Measurements from ENCODE around the gene MS4A12. TPM values are rescaled to one million over a fixed set of nuclear protein-coding genes. Genes with fewer than 3 reads are reported as not detected.
A peak's percentile ranks its signal among the peaks of the same experiment; 100 is the strongest.
"Not testable (repeated sequence)": the region's sequence is repeated elsewhere in the genome, so short reads cannot be mapped to it uniquely, and the experiment has no call there.

Gene MS4A12
- not detected for polyA plus RNA-seq (2012; ENCODE audit: low read depth, missing spikeins)

GRCh38 chr11:60492488-60493009 is at the start of gene MS4A12:
Gene MS4A12, plus strand, starts transcription at chr11:60492778. Its CDS starts 4,541 bp downstream, at chr11:60497319.
- no peak for TF ChIP-seq POLR2AphosphoS5 (IDR thresholded peaks at IDR 0.05; ENCODE audit: low read depth, low read length)
- no peak for TF ChIP-seq PAX5 (IDR thresholded peaks at IDR 0.05; ENCODE audit: insufficient read depth, low read length, severe bottlenecking)
- no peak for TF ChIP-seq TAF1 (IDR thresholded peaks at IDR 0.05; ENCODE audit: low read depth, low read length)
- no peak for TF ChIP-seq POU2F2 (IDR thresholded peaks at IDR 0.05; ENCODE audit: low read depth, low read length)
- TF ChIP-seq POLR2A (IDR thresholded peaks at IDR 0.05; ENCODE audit: low read depth, low read length): no peak
- no peak for TF ChIP-seq SPI1 (IDR thresholded peaks at IDR 0.05; ENCODE audit: low read depth, low read length)
- FAIRE-seq: no peak

GRCh38 chr11:60447070-60447469 is 45.5 kb upstream of the MS4A12 start:
- FAIRE-seq: peak; percentile 95
- TF ChIP-seq SPI1 (IDR thresholded peaks at IDR 0.05; ENCODE audit: low read depth, low read length) (no peak), POU2F2 (IDR thresholded peaks at IDR 0.05; ENCODE audit: low read depth, low read length) (no peak), POLR2AphosphoS5 (IDR thresholded peaks at IDR 0.05; ENCODE audit: low read depth, low read length) (no peak), PAX5 (IDR thresholded peaks at IDR 0.05; ENCODE audit: insufficient read depth, low read length, severe bottlenecking) (no peak), TAF1 (IDR thresholded peaks at IDR 0.05; ENCODE audit: low read depth, low read length) (no peak), POLR2A (IDR thresholded peaks at IDR 0.05; ENCODE audit: low read depth, low read length) (no peak)
- DNase-seq (ENCODE audit: insufficient read length, low spot score): no peak

More at GRCh38 chr11:60492488-60493009, at the start of gene MS4A12:
- DNase-seq (ENCODE audit: insufficient read length, low spot score): no peak

GRCh38 chr11:60447846-60448245 is 44.7 kb upstream of the MS4A12 start:
- TF ChIP-seq PAX5 (IDR thresholded peaks at IDR 0.05; ENCODE audit: insufficient read depth, low read length, severe bottlenecking) (no peak), POLR2A (IDR thresholded peaks at IDR 0.05; ENCODE audit: low read depth, low read length) (no peak), POU2F2 (IDR thresholded peaks at IDR 0.05; ENCODE audit: low read depth, low read length) (no peak), POLR2AphosphoS5 (IDR thresholded peaks at IDR 0.05; ENCODE audit: low read depth, low read length) (no peak), SPI1 (IDR thresholded peaks at IDR 0.05; ENCODE audit: low read depth, low read length) (no peak), TAF1 (IDR thresholded peaks at IDR 0.05; ENCODE audit: low read depth, low read length) (no peak)
- DNase-seq (ENCODE audit: insufficient read length, low spot score) (no peak), FAIRE-seq (peak; percentile 58)

GRCh38 chr11:60451185-60451584 is 41.4 kb upstream of the MS4A12 start:
- not testable (repeated sequence) for DNase-seq (ENCODE audit: insufficient read length, low spot score); FAIRE-seq

GRCh38 chr11:60454212-60454611 is 38.4 kb upstream of the MS4A12 start:
- TF ChIP-seq PAX5 (IDR thresholded peaks at IDR 0.05; ENCODE audit: insufficient read depth, low read length, severe bottlenecking) (no peak), POU2F2 (IDR thresholded peaks at IDR 0.05; ENCODE audit: low read depth, low read length) (no peak), SPI1 (IDR thresholded peaks at IDR 0.05; ENCODE audit: low read depth, low read length) (no peak), TAF1 (IDR thresholded peaks at IDR 0.05; ENCODE audit: low read depth, low read length) (no peak), POLR2A (IDR thresholded peaks at IDR 0.05; ENCODE audit: low read depth, low read length) (no peak), POLR2AphosphoS5 (IDR thresholded peaks at IDR 0.05; ENCODE audit: low read depth, low read length) (no peak)
- no peak for DNase-seq (ENCODE audit: insufficient read length, low spot score)

GRCh38 chr11:60455531-60456042 is 37.0 kb upstream of the MS4A12 start, which contains the start of gene MS4A1:
Gene MS4A1, plus strand, starts transcription at chr11:60455847. Its CDS starts 6,528 bp downstream, at chr11:60462375.
- peak; percentile 99 for FAIRE-seq
- TF ChIP-seq POLR2AphosphoS5 (IDR thresholded peaks at IDR 0.05; ENCODE audit: low read depth, low read length) (peak; percentile 93), POU2F2 (IDR thresholded peaks at IDR 0.05; ENCODE audit: low read depth, low read length) (no peak; the same call in 1 of the 2 replicates), POLR2A (IDR thresholded peaks at IDR 0.05; ENCODE audit: low read depth, low read length) (peak; percentile 96), SPI1 (IDR thresholded peaks at IDR 0.05; ENCODE audit: low read depth, low read length) (peak; percentile 97), TAF1 (IDR thresholded peaks at IDR 0.05; ENCODE audit: low read depth, low read length) (peak; percentile 76; the same call in 1 of the 2 replicates)
- peak; percentile 30 for DNase-seq (ENCODE audit: insufficient read length, low spot score)

More at GRCh38 chr11:60454212-60454611, 38.4 kb upstream of the MS4A12 start:
- peak; percentile 88 for FAIRE-seq

- no peak for DNase-seq (ENCODE audit: insufficient read length, low spot score)
- TF ChIP-seq POU2F2 (IDR thresholded peaks at IDR 0.05; ENCODE audit: low read depth, low read length): 0 out of 2 replicates have a peak, but pooled peaks have one; percentile 39
- peak; percentile 48; the same call in 1 of the 2 replicates for TF ChIP-seq POLR2AphosphoS5 (IDR thresholded peaks at IDR 0.05; ENCODE audit: low read depth, low read length)
- TF ChIP-seq SPI1 (IDR thresholded peaks at IDR 0.05; ENCODE audit: low read depth, low read length): no peak
- TF ChIP-seq PAX5 (IDR thresholded peaks at IDR 0.05; ENCODE audit: insufficient read depth, low read length, severe bottlenecking): no peak
- TF ChIP-seq TAF1 (IDR thresholded peaks at IDR 0.05; ENCODE audit: low read depth, low read length): peak; percentile 71; the same call in 1 of the 2 replicates
- peak; percentile 79 for TF ChIP-seq POLR2A (IDR thresholded peaks at IDR 0.05; ENCODE audit: low read depth, low read length)
- peak; percentile 97 for FAIRE-seq
Observed at GRCh38 chr11:60457576-60457975, 35.0 kb upstream of the MS4A12 start.

- TF ChIP-seq POLR2A (IDR thresholded peaks at IDR 0.05; ENCODE audit: low read depth, low read length) (no peak), SPI1 (IDR thresholded peaks at IDR 0.05; ENCODE audit: low read depth, low read length) (peak; percentile 63)
- FAIRE-seq (peak; percentile 85), DNase-seq (ENCODE audit: insufficient read length, low spot score) (no peak)
Observed at GRCh38 chr11:60459345-60459744, 33.2 kb upstream of the MS4A12 start.

- TF ChIP-seq TAF1 (IDR thresholded peaks at IDR 0.05; ENCODE audit: low read depth, low read length) (no peak), SPI1 (IDR thresholded peaks at IDR 0.05; ENCODE audit: low read depth, low read length) (no peak), POLR2A (IDR thresholded peaks at IDR 0.05; ENCODE audit: low read depth, low read length) (no peak), POU2F2 (IDR thresholded peaks at IDR 0.05; ENCODE audit: low read depth, low read length) (no peak), PAX5 (IDR thresholded peaks at IDR 0.05; ENCODE audit: insufficient read depth, low read length, severe bottlenecking) (no peak), POLR2AphosphoS5 (IDR thresholded peaks at IDR 0.05; ENCODE audit: low read depth, low read length) (no peak)
- no peak for FAIRE-seq
- DNase-seq (ENCODE audit: insufficient read length, low spot score): no peak
Observed at GRCh38 chr11:60468829-60469228, 23.7 kb upstream of the MS4A12 start.

GRCh38 chr11:60469723-60470122 is 22.9 kb upstream of the MS4A12 start:
- FAIRE-seq (no peak), DNase-seq (ENCODE audit: insufficient read length, low spot score) (no peak)
- TF ChIP-seq POU2F2 (IDR thresholded peaks at IDR 0.05; ENCODE audit: low read depth, low read length): no peak
- no peak for TF ChIP-seq SPI1 (IDR thresholded peaks at IDR 0.05; ENCODE audit: low read depth, low read length)
- no peak for TF ChIP-seq TAF1 (IDR thresholded peaks at IDR 0.05; ENCODE audit: low read depth, low read length)
- TF ChIP-seq POLR2A (IDR thresholded peaks at IDR 0.05; ENCODE audit: low read depth, low read length): no peak
- TF ChIP-seq PAX5 (IDR thresholded peaks at IDR 0.05; ENCODE audit: insufficient read depth, low read length, severe bottlenecking): no peak
- no peak for TF ChIP-seq POLR2AphosphoS5 (IDR thresholded peaks at IDR 0.05; ENCODE audit: low read depth, low read length)

All from GM12891 (cell line).